ENCODE measurements around the gene QARS1. TPM values are rescaled to one million over a fixed set of nuclear protein-coding genes. Genes with fewer than 3 reads are reported as not detected.

QARS1 gene
- total and polyA plus RNA-seq, 10 of the 15 experiments (the other 5 are each of a cell fraction or from before 2014, with no cell fraction given): 168 to 476 (median 318) TPM

- Histone ChIP-seq H2AFZ (ENCODE audit: control insufficient read depth, low read depth, low read length) (peak within 1 kb of the TSS; percentile 70), H3K9me3 (replicated peaks; ENCODE audit: control insufficient read depth, insufficient read depth, low read length) (no peaks in the 10 kb centered on the region), H3K4me1 (ENCODE audit: control insufficient read depth, insufficient read depth, low read length) (peaks cover 10% of the 10 kb centered on the region), H3K27ac (ENCODE audit: control insufficient read depth, insufficient read depth) (peak within 1 kb of the TSS; percentile 79), H3K27me3 (replicated peaks in 1 of 2; ENCODE audit: control insufficient read depth in 2 of 2, insufficient read depth in 2 of 2, low read length in 1 of 2) (no peaks in the 10 kb centered on the region), H3K79me2 (ENCODE audit: control insufficient read depth, insufficient read depth, low read length) (peaks cover 15% of the 10 kb centered on the region), H4K20me1 (ENCODE audit: control insufficient read depth, insufficient read depth) (no peaks in the 10 kb centered on the region), H3K9ac (ENCODE audit: control insufficient read depth, insufficient read depth, low read length) (peak within 1 kb of the TSS; percentile 85), H3K4me2 (ENCODE audit: control insufficient read depth, insufficient read depth) (peak within 1 kb of the TSS; percentile 99), H3K4me3 (peak within 1 kb of the TSS; percentile 100), H3K36me3 (ENCODE audit: control insufficient read depth in 2 of 2, insufficient read depth in 2 of 2, low read length in 1 of 2) (peaks cover 15 to 16% of the 10 kb centered on the region in 2 experiments; a peak in 3 of 4 replicates)
- ATAC-seq: peak; percentile 94
- POLR2A ChIA-PET: interaction anchor here (0.6 to 2.6 kb wide), 14 partner anchors 13 to 348 kb away, joined by 3 to 15 read pairs (median 4); partner anchors contain the start of genes NDUFAF3, P4HTM, QRICH1 and WDR6
- in situ Hi-C loops (cut with MboI): no loop called here
- 1% methylated on average over 61 of the region's 70 CpGs for WGBS (ENCODE audit: insufficient coverage, insufficient replicate concordance, low lambda C conversion rate, missing lambda C conversion rate)
- CTCF ChIA-PET: interaction anchor here (0.6 to 2.3 kb wide), 8 partner anchors 14 to 419 kb away, joined by 3 to 12 read pairs (median 4); partner anchors contain the start of gene QRICH1
- RAD21 ChIA-PET (ENCODE audit: unreplicated experiment): interaction anchor here (0.9 to 1.5 kb wide), 5 partner anchors 17 to 329 kb away, joined by 3 to 16 read pairs (median 6); partner anchors contain the start of genes QRICH1 and WDR6
- DNase-seq (ENCODE audit: low read depth, low spot score): peak; percentile 71
- intact Hi-C loops (cut with micrococcal nuclease; ENCODE audit: unreplicated experiment): no loop called here
- peak; percentile 85 for FAIRE-seq
- SMC1A ChIA-PET (ENCODE audit: uncharacterized antibody, unreplicated experiment): interaction anchor here (0.9 to 2.3 kb wide), 4 partner anchors 14 to 131 kb away, joined by 3 to 14 read pairs (median 3); partner anchors contain the start of genes P4HTM and QRICH1
- BruUV-seq (replicated peaks): no TSS peak
- TF ChIP-seq BCLAF1 (IDR thresholded peaks at IDR 0.05) (no peak), BCL11A (IDR thresholded peaks at IDR 0.05; ENCODE audit: low read depth, low read length) (no peak), NR2F1 (conservative IDR thresholded peaks at IDR 0.05) (peak; percentile 74), PBX3 (IDR thresholded peaks at IDR 0.05; ENCODE audit: insufficient replicate concordance, low read depth, low read length) (no peak), ESRRA (IDR thresholded peaks at IDR 0.05; ENCODE audit: low read length) (peak; percentile 95), CREB1 (IDR thresholded peaks at IDR 0.05; ENCODE audit: low read depth) (peak; percentile 80), ELK1 (IDR thresholded peaks at IDR 0.05; ENCODE audit: low read depth, low read length) (peak; percentile 97), CEBPZ (IDR thresholded peaks at IDR 0.05; ENCODE audit: low read depth, low read length) (no peak), PRDM15 (CRISPR knock-in tag; IDR thresholded peaks at IDR 0.05) (no peak)
These were observed 16.0 kb upstream of the QARS1 start, which contains the start of gene USP19 for GRCh38 chr3:49120438-49121131. TSS of gene USP19 (minus strand) at chr3:49120823. CDS start at chr3:49119145, 1,678 bp downstream.
